ENCODE data around the gene CD226. TPM values are rescaled to one million over a fixed set of nuclear protein-coding genes. Genes with fewer than 3 reads are reported as not detected.
"Not testable (repeated sequence)": the region's sequence is repeated elsewhere in the genome, so short reads cannot be mapped to it uniquely, and the experiment has no call there.

Gene CD226
- total RNA-seq, 1 donor from 2014 or later: 0.05 TPM

GRCh38 chr18:69980982-69981804 is 33.5 kb upstream of the CD226 start:
- Mint-ChIP-seq H3K4me1 (ENCODE audit: low read depth, unreplicated experiment) (no peaks in the 10 kb centered on the region), H3K4me3 (ENCODE audit: unreplicated experiment) (no peak overlapping the region), H3K36me3 (ENCODE audit: unreplicated experiment) (peaks cover 8% of the 10 kb centered on the region), H3K27ac (ENCODE audit: unreplicated experiment) (no peak overlapping the region), H3K9me3 (ENCODE audit: unreplicated experiment) (peaks cover 2% of the 10 kb centered on the region), H3K27me3 (ENCODE audit: unreplicated experiment) (peaks cover 4% of the 10 kb centered on the region)
- no peak for TF ChIP-seq CTCF (IDR thresholded peaks at IDR 0.05; ENCODE audit: partially characterized antibody, unreplicated experiment)
- DNase-seq: no peak

GRCh38 chr18:69980509-69980908 is 32.8 kb upstream of the CD226 start:
- Mint-ChIP-seq H3K4me3 (ENCODE audit: unreplicated experiment) (no peak overlapping the region), H3K36me3 (ENCODE audit: unreplicated experiment) (peaks cover 8% of the 10 kb centered on the region), H3K9me3 (ENCODE audit: unreplicated experiment) (peaks cover 4% of the 10 kb centered on the region), H3K27ac (ENCODE audit: unreplicated experiment) (no peak overlapping the region), H3K27me3 (ENCODE audit: unreplicated experiment) (peaks cover 4% of the 10 kb centered on the region), H3K4me1 (ENCODE audit: low read depth, unreplicated experiment) (no peaks in the 10 kb centered on the region)
- TF ChIP-seq CTCF (IDR thresholded peaks at IDR 0.05; ENCODE audit: partially characterized antibody, unreplicated experiment): no peak
- no peak for DNase-seq

GRCh38 chr18:69978732-69979715 is 31.4 kb upstream of the CD226 start:
- TF ChIP-seq CTCF (IDR thresholded peaks at IDR 0.05; ENCODE audit: partially characterized antibody, unreplicated experiment): no peak
- Mint-ChIP-seq H3K27ac (ENCODE audit: unreplicated experiment) (no peak overlapping the region), H3K36me3 (ENCODE audit: unreplicated experiment) (peaks cover 8% of the 10 kb centered on the region), H3K27me3 (ENCODE audit: unreplicated experiment) (peaks cover 4% of the 10 kb centered on the region), H3K4me3 (ENCODE audit: unreplicated experiment) (no peak overlapping the region), H3K9me3 (ENCODE audit: unreplicated experiment) (peaks cover 2% of the 10 kb centered on the region), H3K4me1 (ENCODE audit: low read depth, unreplicated experiment) (no peaks in the 10 kb centered on the region)
- DNase-seq: no peak

GRCh38 chr18:69975294-69975693 is 27.6 kb upstream of the CD226 start:
- H3K27ac Mint-ChIP-seq (ENCODE audit: unreplicated experiment); H3K36me3 Mint-ChIP-seq (ENCODE audit: unreplicated experiment); H3K27me3 Mint-ChIP-seq (ENCODE audit: unreplicated experiment); H3K4me1 Mint-ChIP-seq (ENCODE audit: low read depth, unreplicated experiment); H3K9me3 Mint-ChIP-seq (ENCODE audit: unreplicated experiment); H3K4me3 Mint-ChIP-seq (ENCODE audit: unreplicated experiment); DNase-seq: not testable (repeated sequence)

GRCh38 chr18:69974365-69974764 is 26.7 kb upstream of the CD226 start:
- no peak for TF ChIP-seq CTCF (IDR thresholded peaks at IDR 0.05; ENCODE audit: partially characterized antibody, unreplicated experiment)
- Mint-ChIP-seq H3K4me1 (ENCODE audit: low read depth, unreplicated experiment) (no peaks in the 10 kb centered on the region), H3K27ac (ENCODE audit: unreplicated experiment) (no peak overlapping the region), H3K27me3 (ENCODE audit: unreplicated experiment) (peaks cover 4% of the 10 kb centered on the region), H3K9me3 (ENCODE audit: unreplicated experiment) (peaks cover 2% of the 10 kb centered on the region), H3K4me3 (ENCODE audit: unreplicated experiment) (no peak overlapping the region), H3K36me3 (ENCODE audit: unreplicated experiment) (peaks cover 8% of the 10 kb centered on the region)
- DNase-seq: no peak
